HepG2 (cell line): Measurements from ENCODE around the gene ADAMTSL3. TPM values are rescaled to one million over a fixed set of nuclear protein-coding genes. Genes with fewer than 3 reads are reported as not detected.

Source experiments
- ATAC-seq: fragments of 200-7000 bp; cut with Tn5 transposase; 3 replicates; pipeline ENCODE4 v1.9.1; 2020; ENCODE audit warnings: mild to moderate bottlenecking, moderate library complexity
- BruUV-seq: library from RNA; stranded (reverse); fragments of 400-500 nt; replicated peaks from 2 replicates; lab custom pipeline; 2021; lab: Mats Ljungman, UMichigan
- CTCF ChIA-PET: fragments of 300-600 bp; formaldehyde crosslinking; extraction: SDS; loops from one replicate; lab custom pipeline; 2021; ENCODE audit warnings: low total read pairs, inconsistent platforms, low intra/inter-chr PET ratio; lab: Yijun Ruan, JAX
- POLR2A ChIA-PET: fragments of 350-600 bp; sonication (Branson Sonifier 250); formaldehyde crosslinking; loops from one replicate; lab custom pipeline; 2020; ENCODE audit warnings: antibody characterized with exemption, inconsistent platforms; lab: Yijun Ruan, JAX
- DNase-seq: peaks from one replicate; pipeline ENCODE4 v3.0.0-alpha.2; 2015; ENCODE audit warnings: low spot score
- FAIRE-seq: peaks from 3 replicates; lab custom pipeline; 2011; peaks lifted over from hg19 to GRCh38; lab: Jason Lieb, UNC
- H2AFZ ChIP-seq: one replicate; pipeline ENCODE4 v1.6.1; 2011; ENCODE audit warnings: low read length, inconsistent platforms
- H3K27ac ChIP-seq: fragments of 300-600 bp; 3 replicates; pipeline ENCODE4 v1.8.0; 2011; ENCODE audit warnings: mixed run types, mild to moderate bottlenecking, mixed read lengths, low read length, inconsistent platforms; ENCODE audit not compliant: insufficient read depth; ENCODE audit errors: extremely low read length
- H3K27me3 ChIP-seq, 2 experiments: fragments of 200-600 bp in 1 of 2; 2 replicates in 1 of 2; 3 replicates in 1 of 2; pipeline versions ENCODE4 v1.6.0 to v1.8.0; 2011; ENCODE audit warnings: low read length in 2 of 2, mild to moderate bottlenecking in 2 of 2, moderate library complexity in 2 of 2, inconsistent platforms in 1 of 2; ENCODE audit not compliant: insufficient read depth in 2 of 2, control insufficient read depth in 1 of 2
- H3K36me3 ChIP-seq, 2 experiments: fragments of 200-600 bp in 1 of 2; replicated peaks in 1 of 2; 2 replicates in 1 of 2; 3 replicates in 1 of 2; pipeline versions ENCODE4 v1.5.1 to v1.8.0; 2011; ENCODE audit warnings: low read length in 2 of 2, inconsistent platforms in 1 of 2; ENCODE audit not compliant: insufficient read depth in 2 of 2, control insufficient read depth in 1 of 2
- H3K4me1 ChIP-seq: 2 replicates; pipeline ENCODE4 v1.5.1; 2012; ENCODE audit warnings: low read length, inconsistent platforms; ENCODE audit not compliant: insufficient read depth
- H3K4me2 ChIP-seq: 2 replicates; pipeline ENCODE4 v1.6.0; 2011; ENCODE audit warnings: low read depth, low read length, inconsistent platforms
- H3K4me3 ChIP-seq, 3 experiments: fragments of 200-600 bp in 1 of 3; sonication (generic), shearing (Covaris generic) in 1 of 3; replicated peaks in 1 of 3; 2 replicates each; pipeline ENCODE4 v1.5.1; 2011 to 2016; ENCODE audit warnings: low read length in 3 of 3, inconsistent platforms in 2 of 3, low read depth in 2 of 3, mild to moderate bottlenecking in 2 of 3, control low read depth in 1 of 3, mixed read lengths in 1 of 3; ENCODE audit not compliant: insufficient read depth in 1 of 3
- H3K79me2 ChIP-seq: one replicate; pipeline ENCODE4 v1.6.1; 2011; ENCODE audit warnings: low read length, inconsistent platforms; ENCODE audit not compliant: insufficient read depth
- H3K9ac ChIP-seq: 2 replicates; pipeline ENCODE4 v1.6.0; 2011; ENCODE audit warnings: mild to moderate bottlenecking, low read depth, low read length, inconsistent platforms; ENCODE audit not compliant: insufficient read depth
- H3K9me3 ChIP-seq: 2 replicates; pipeline ENCODE4 v1.5.1; 2012; ENCODE audit warnings: mild to moderate bottlenecking, low read length
- H4K20me1 ChIP-seq: 2 replicates; pipeline ENCODE4 v1.6.0; 2011; ENCODE audit warnings: inconsistent platforms, mild to moderate bottlenecking, low read length, moderate library complexity; ENCODE audit not compliant: insufficient read depth
- IKZF5 ChIP-seq: IDR thresholded peaks from 2 replicates; pipeline ENCODE4 v1.6.1; 2018; ENCODE audit warnings: missing genetic modification reagents, mild to moderate bottlenecking, missing compliant biosample characterization
- NCOA1 ChIP-seq: sonication (generic); formaldehyde crosslinking; IDR thresholded peaks from 2 replicates; pipeline ENCODE4 v1.9.0; 2021; ENCODE audit warnings: missing genetic modification reagents
- SP4 ChIP-seq: sonication (generic); formaldehyde crosslinking; IDR thresholded peaks from 2 replicates; pipeline ENCODE4 v1.8.1; 2023; ENCODE audit warnings: mild to moderate bottlenecking, missing genetic modification reagents
- TBX3 ChIP-seq: fragments of 450-650 bp; IDR thresholded peaks from 2 replicates; pipeline ENCODE4 v1.6.1; 2017; ENCODE audit warnings: antibody characterized with exemption, mild to moderate bottlenecking, inconsistent platforms, borderline replicate concordance
- TFE3 ChIP-seq: IDR thresholded peaks from 2 replicates; pipeline ENCODE4 v1.6.1; 2016
- THAP9 ChIP-seq: sonication (generic); formaldehyde crosslinking; IDR thresholded peaks from 2 replicates; pipeline ENCODE4; 2020; ENCODE audit warnings: missing genetic modification reagents, mild to moderate bottlenecking, borderline replicate concordance
- ZBTB1 ChIP-seq: sonication (generic); formaldehyde crosslinking; IDR thresholded peaks from 2 replicates; pipeline ENCODE4 v1.4.0; 2020; ENCODE audit warnings: missing genetic modification reagents, borderline replicate concordance
- ZNF234 ChIP-seq: sonication (generic); formaldehyde crosslinking; conservative IDR thresholded peaks from 2 replicates; pipeline ENCODE4 v1.5.1; 2020; ENCODE audit warnings: mild to moderate bottlenecking, missing genetic modification reagents
- ZNF557 ChIP-seq: sonication (generic); formaldehyde crosslinking; IDR thresholded peaks from 2 replicates; pipeline ENCODE4 v1.4.0; 2020; ENCODE audit warnings: missing genetic modification reagents
- ZNF639 ChIP-seq: conservative IDR thresholded peaks from 2 replicates; pipeline ENCODE4 v1.6.1; 2018; ENCODE audit warnings: missing genetic modification reagents
- ZNF704 ChIP-seq: sonication (generic); formaldehyde crosslinking; IDR thresholded peaks from 2 replicates; pipeline ENCODE4 v1.8.1; 2023; ENCODE audit warnings: mild to moderate bottlenecking, inconsistent platforms, moderate library complexity, missing genetic modification reagents, borderline replicate concordance
- ZNF878 ChIP-seq: sonication (generic); formaldehyde crosslinking; IDR thresholded peaks from 2 replicates; pipeline ENCODE4 v1.8.1; 2023; ENCODE audit warnings: mild to moderate bottlenecking, missing genetic modification reagents, moderate library complexity
- WGBS: methylation state at CpG from one replicate; pipeline ENCODE4 v1.1.6; 2017; ENCODE audit warnings: low lambda C conversion rate; 5-methylcytosine and 5-hydroxymethylcytosine counted together
- in situ Hi-C: cut with HindIII; loops from 2 replicates; pipeline ENCODE4 v1.10.0; 2017; ENCODE audit warnings: low pct_unique_long_range_greater_than_20kb; ENCODE audit not compliant: extremely low pct_ligation_motif_present
- intact Hi-C: fragments of 100-400 bp; cut with micrococcal nuclease; formaldehyde crosslinking; loops from one replicate; pipeline ENCODE4 v1.10.0; 2022; ENCODE audit not compliant: unreplicated experiment
- polyA plus RNA-seq, 8 experiments: library from polyadenylated mRNA; depleted of rRNA in 3 of 8; stranded (reverse) in 7 of 8; unstranded in 1 of 8; fragments of >200 nt; fragmentation: Illumina TruSeq in 4 of 8; extraction: Trizol in 4 of 8; gene quantifications; 2 replicates each; pipeline versions ENCODE4 v1.2.1 to v1.2.3, GENCODE V29; 2011 to 2016; ENCODE audit warnings: low read depth in 4 of 8, missing spikeins in 1 of 8, mixed read lengths in 1 of 8; ENCODE audit not compliant: insufficient read depth in 1 of 8
- total RNA-seq, 5 experiments: library from RNA; depleted of rRNA; stranded (reverse); fragments of >200 nt; fragmentation: Illumina TruSeq; extraction: Trizol; gene quantifications; 2 replicates each; pipeline ENCODE4 v1.2.3, GENCODE V29; 2016; ENCODE audit warnings: low read depth in 1 of 5

Gene ADAMTSL3
- total and polyA plus RNA-seq, 2 of the 13 experiments (the other 11 are each of a cell fraction or from before 2014, with no cell fraction given), result 0.04 to 0.09 TPM

- no peak for TF ChIP-seq NCOA1
Observed at GRCh38 chr15:83694536-83694935, 40.6 kb downstream of the ADAMTSL3 start (continued).

- H3K27me3 ChIP-seq, result no peaks in the 10 kb centered on the region
- intact Hi-C loops (no loop called here), in situ Hi-C loops (no loop called here)
- DNase-seq (no peak), ATAC-seq (no peak), FAIRE-seq (no peak)
- ChIA-PET CTCF (no interaction called here), POLR2A (no interaction called here)
- no TSS peak for BruUV-seq
- H4K20me1 ChIP-seq, result no peaks in the 10 kb centered on the region
- H3K79me2 ChIP-seq, result no peaks in the 10 kb centered on the region
- H2AFZ ChIP-seq, result no peak overlapping the region
- WGBS, result 2% methylated on average over 3 of the region's 3 CpGs
- H3K4me1 ChIP-seq, result peaks cover 6% of the 10 kb centered on the region; the same call in 1 of the 2 replicates
- H3K9ac ChIP-seq, result no peak overlapping the region
- H3K4me2 ChIP-seq, result no peak overlapping the region
- H3K4me3 ChIP-seq, result no peak overlapping the region
- no peaks in the 10 kb centered on the region for H3K9me3 ChIP-seq
- H3K36me3 ChIP-seq, result no peaks in the 10 kb centered on the region
- H3K27ac ChIP-seq, result no peak overlapping the region
- TF ChIP-seq ZNF234 (CRISPR knock-in tag) (no peak), SP4 (CRISPR knock-in tag) (no peak), ZBTB1 (CRISPR knock-in tag) (no peak), ZNF704 (no peak), IKZF5 (CRISPR knock-in tag) (no peak), ZNF557 (CRISPR knock-in tag) (no peak), ZNF639 (no peak), ZNF878 (no peak), TFE3 (CRISPR knock-in tag) (no peak), NCOA1 (no peak), TBX3 (no peak), THAP9 (CRISPR knock-in tag) (no peak)
Observed at GRCh38 chr15:83695246-83695645, 41.3 kb downstream of the ADAMTSL3 start.
